Endothelial cell of umbilical vein (primary cell): ENCODE data around the gene PTTG2. TPM values are rescaled to one million over a fixed set of nuclear protein-coding genes. Genes with fewer than 3 reads are reported as not detected.

Source experiments
- BruUV-seq: library from RNA; stranded (reverse); fragments of 400-500 nt; replicated peaks from 2 replicates; lab custom pipeline; 2021; lab: Mats Ljungman, UMichigan
- CTCF ChIA-PET: fragments of 300-600, 350-600 bp; sonication (Branson Sonifier 250); formaldehyde crosslinking; loops from one replicate; lab custom pipeline; 2021; ENCODE audit warnings: antibody characterized with exemption, inconsistent platforms; lab: Charles Lee
- POLR2A ChIA-PET: fragments of 300-600, 350-600 bp; sonication (Branson Sonifier 250); formaldehyde crosslinking; loops from one replicate; lab custom pipeline; 2021; ENCODE audit warnings: antibody characterized with exemption, inconsistent platforms; lab: Charles Lee
- DNase-seq: peaks from one replicate; pipeline ENCODE4 v3.0.0-alpha.2; 2011; ENCODE audit warnings: low read depth, low spot score
- FAIRE-seq: peaks from 2 replicates; lab custom pipeline; 2011; peaks lifted over from hg19 to GRCh38; lab: Jason Lieb, UNC
- H2AFZ ChIP-seq: 2 replicates; pipeline ENCODE4 v1.6.0; 2012; ENCODE audit warnings: low read depth, low read length, control low read depth, inconsistent platforms
- H3K27ac ChIP-seq: 2 replicates; pipeline ENCODE4 v1.5.1; 2011; ENCODE audit warnings: low read depth, mild to moderate bottlenecking, control low read depth, low read length, moderate library complexity; ENCODE audit not compliant: insufficient read depth
- H3K27me3 ChIP-seq, 2 experiments: 2 replicates each; pipeline versions ENCODE4 v1.6.0 to v1.6.1; 2011; ENCODE audit warnings: low read length in 2 of 2, mixed read lengths in 1 of 2; ENCODE audit not compliant: control insufficient read depth in 2 of 2, insufficient read depth in 2 of 2
- H3K36me3 ChIP-seq, 2 experiments: 2 replicates in 1 of 2; 3 replicates in 1 of 2; pipeline ENCODE4 v1.5.1; 2011; ENCODE audit warnings: low read length in 2 of 2, mild to moderate bottlenecking in 1 of 2, moderate library complexity in 1 of 2; ENCODE audit not compliant: control insufficient read depth in 2 of 2, insufficient read depth in 2 of 2; ENCODE audit errors: extremely low read depth in 1 of 2
- H3K4me1 ChIP-seq: 3 replicates; pipeline ENCODE4 v1.5.1; 2011; ENCODE audit warnings: mild to moderate bottlenecking, low read length; ENCODE audit not compliant: control insufficient read depth, insufficient read depth; ENCODE audit errors: extremely low read depth
- H3K4me2 ChIP-seq: 2 replicates; pipeline ENCODE4 v1.6.1; 2011; ENCODE audit warnings: low read length, control low read depth, mixed read lengths; ENCODE audit not compliant: insufficient read depth
- H3K4me3 ChIP-seq, 3 experiments: fragments of 200-600 bp in 1 of 3; sonication (generic), shearing (Covaris generic) in 1 of 3; replicated peaks in 1 of 3; 2 replicates each; pipeline ENCODE4 v1.5.1; 2011 to 2016; ENCODE audit warnings: control low read depth in 3 of 3, low read length in 3 of 3, mild to moderate bottlenecking in 2 of 3, inconsistent platforms in 1 of 3, low read depth in 1 of 3, moderate library complexity in 1 of 3; ENCODE audit not compliant: insufficient read depth in 1 of 3
- H3K79me2 ChIP-seq: 2 replicates; pipeline ENCODE4 v1.6.0; 2012; ENCODE audit warnings: low read length, inconsistent platforms; ENCODE audit not compliant: control insufficient read depth, insufficient read depth
- H3K9ac ChIP-seq: replicated peaks from 2 replicates; pipeline ENCODE3; 2011; ENCODE audit warnings: low read length, control low read depth; ENCODE audit not compliant: insufficient read depth; ENCODE audit errors: extremely low read depth
- H3K9me1 ChIP-seq: replicated peaks from 3 replicates; pipeline ENCODE4 v1.6.0; 2011; ENCODE audit warnings: mild to moderate bottlenecking, low read length; ENCODE audit not compliant: control insufficient read depth, insufficient read depth; ENCODE audit errors: extremely low read depth
- H3K9me3 ChIP-seq: replicated peaks from 2 replicates; pipeline ENCODE4 v1.5.1; 2012; ENCODE audit warnings: low read length, inconsistent platforms; ENCODE audit not compliant: control insufficient read depth, insufficient read depth
- H4K20me1 ChIP-seq: replicated peaks from 2 replicates; pipeline ENCODE3; 2011; ENCODE audit warnings: mild to moderate bottlenecking, low read length; ENCODE audit not compliant: control insufficient read depth, insufficient read depth; ENCODE audit errors: extremely low read depth
- CTCF ChIP-seq, 2 donors: IDR thresholded peaks; 1 replicate in 1 of 2; 2 replicates in 1 of 2; pipeline ENCODE4 v1.5.1; 2011; ENCODE audit warnings: low read length in 2 of 2, mild to moderate bottlenecking in 2 of 2, moderate library complexity in 2 of 2, control low read depth in 1 of 2, inconsistent platforms in 1 of 2, low read depth in 1 of 2; ENCODE audit not compliant: insufficient read depth in 1 of 2; ENCODE audit errors: extremely low read depth in 1 of 2
- EZH2 ChIP-seq: IDR thresholded peaks from 2 replicates; pipeline ENCODE4 v1.6.1; 2012; ENCODE audit warnings: borderline replicate concordance, low read depth, mild to moderate bottlenecking, moderate library complexity, low read length, inconsistent platforms; ENCODE audit not compliant: severe bottlenecking
- FOS ChIP-seq: IDR thresholded peaks from 2 replicates; pipeline ENCODE4 v1.6.1; 2011; ENCODE audit warnings: mild to moderate bottlenecking, low read length, moderate library complexity, borderline replicate concordance; ENCODE audit not compliant: insufficient read depth
- GATA2 ChIP-seq: IDR thresholded peaks from 2 replicates; pipeline ENCODE4 v1.7.0; 2011; ENCODE audit warnings: low read depth, mild to moderate bottlenecking, moderate library complexity, mixed read lengths, low read length; ENCODE audit not compliant: insufficient read length, insufficient read depth
- JUN ChIP-seq: IDR thresholded peaks from 2 replicates; pipeline ENCODE4 v1.6.1; 2011; ENCODE audit warnings: borderline replicate concordance, low read depth; ENCODE audit not compliant: insufficient read length, insufficient read depth
- MAX ChIP-seq: IDR thresholded peaks from 2 replicates; pipeline ENCODE4 v1.6.1; 2011; ENCODE audit not compliant: insufficient read depth, insufficient read length
- MYC ChIP-seq: IDR thresholded peaks from one replicate; pipeline ENCODE4 v1.6.1; 2011; ENCODE audit warnings: mild to moderate bottlenecking, low read depth, low read length
- POLR2A ChIP-seq: IDR thresholded peaks from 2 replicates; pipeline ENCODE4 v1.6.1; 2012; ENCODE audit warnings: low read depth, mild to moderate bottlenecking, control low read depth, low read length
- POLR2AphosphoS5 ChIP-seq: IDR thresholded peaks from 2 replicates; pipeline ENCODE4 v1.6.1; 2012; ENCODE audit warnings: low read depth, mild to moderate bottlenecking, control low read depth, low read length, moderate library complexity; ENCODE audit not compliant: insufficient read depth
- dilution Hi-C: fragments of 300-500 bp; cut with MboI; formaldehyde crosslinking; loops from one replicate; pipeline ENCODE4 v1.15.0; 2019; ENCODE audit warnings: low sequenced_read_pairs; ENCODE audit not compliant: extremely low pct_ligation_motif_present
- intact Hi-C: fragments of 100-400 bp; cut with micrococcal nuclease; formaldehyde crosslinking; loops from one replicate; pipeline ENCODE4 v1.10.0; 2022
- polyA plus RNA-seq, 4 experiments: library from polyadenylated mRNA; depleted of rRNA in 3 of 4; stranded (reverse) in 3 of 4; unstranded in 1 of 4; fragments of >200 nt; gene quantifications; 2 replicates each; pipeline versions ENCODE4 v1.2.1 to v1.2.3, GENCODE V29; 2011 to 2012; ENCODE audit warnings: missing spikeins in 1 of 4
- total RNA-seq: library from RNA; stranded (reverse); gene quantifications from 2 replicates; pipeline ENCODE4 v1.2.3, GENCODE V29; 2021

PTTG2 gene
- total and polyA plus RNA-seq, 2 donors (not counting 3 experiments of a cell fraction or from before 2014, with no cell fraction given): not detected

GRCh38 chr4:38003102-38003501 lies 42.9 kb downstream of the PTTG2 start:
- intact Hi-C loops (no loop called here), dilution Hi-C loops (no loop called here)
- no TSS peak for BruUV-seq
- no peak overlapping the region for H3K4me2 ChIP-seq
- TF ChIP-seq EZH2: no peak
- TF ChIP-seq JUN: no peak
- TF ChIP-seq POLR2A: no peak
- TF ChIP-seq FOS: no peak
- TF ChIP-seq CTCF (IDR thresholded peaks at IDR 0.05; ENCODE audit: extremely low read depth in 1 of 2, insufficient read depth in 1 of 2, low read depth in 1 of 2, low read length in 2 of 2): no peak
- TF ChIP-seq POLR2AphosphoS5: no peak
- TF ChIP-seq GATA2: no peak
- TF ChIP-seq MYC: no peak
- TF ChIP-seq MAX: no peak
- no peak overlapping the region for H2AFZ ChIP-seq
- H3K9me1 ChIP-seq: no peaks in the 10 kb centered on the region
- no peaks in the 10 kb centered on the region for H3K9me3 ChIP-seq
- FAIRE-seq: peak; percentile 26
- DNase-seq: no peak
- CTCF ChIA-PET: interaction anchor here (0.8 kb wide), 1 partner anchor 32 kb away, joined by 3 read pairs; no protein-coding TSS in a partner anchor
- no peak overlapping the region for H3K27ac ChIP-seq
- H3K4me3 ChIP-seq: no peak overlapping the region
- no peak overlapping the region for H3K9ac ChIP-seq
- no peaks in the 10 kb centered on the region for H3K4me1 ChIP-seq
- peaks cover 0 to 2% of the 10 kb centered on the region in 2 experiments for H3K36me3 ChIP-seq
- no peaks in the 10 kb centered on the region for H3K27me3 ChIP-seq
- peaks cover 5% of the 10 kb centered on the region for H3K79me2 ChIP-seq
- POLR2A ChIA-PET: no interaction called here
- H4K20me1 ChIP-seq: no peaks in the 10 kb centered on the region
